SW 1271 (cell line): Measurements from ENCODE around the gene CIAO3.

Experiments
- DNase-seq, 2 experiments: peaks; one replicate each; lab custom pipeline; 2025; lab: John Stamatoyannopoulos, UW

CIAO3 gene

GRCh38 chr16:734981-735881 lies 5.6 kb downstream of the CIAO3 start:
- no peak for DNase-seq

DNA sequence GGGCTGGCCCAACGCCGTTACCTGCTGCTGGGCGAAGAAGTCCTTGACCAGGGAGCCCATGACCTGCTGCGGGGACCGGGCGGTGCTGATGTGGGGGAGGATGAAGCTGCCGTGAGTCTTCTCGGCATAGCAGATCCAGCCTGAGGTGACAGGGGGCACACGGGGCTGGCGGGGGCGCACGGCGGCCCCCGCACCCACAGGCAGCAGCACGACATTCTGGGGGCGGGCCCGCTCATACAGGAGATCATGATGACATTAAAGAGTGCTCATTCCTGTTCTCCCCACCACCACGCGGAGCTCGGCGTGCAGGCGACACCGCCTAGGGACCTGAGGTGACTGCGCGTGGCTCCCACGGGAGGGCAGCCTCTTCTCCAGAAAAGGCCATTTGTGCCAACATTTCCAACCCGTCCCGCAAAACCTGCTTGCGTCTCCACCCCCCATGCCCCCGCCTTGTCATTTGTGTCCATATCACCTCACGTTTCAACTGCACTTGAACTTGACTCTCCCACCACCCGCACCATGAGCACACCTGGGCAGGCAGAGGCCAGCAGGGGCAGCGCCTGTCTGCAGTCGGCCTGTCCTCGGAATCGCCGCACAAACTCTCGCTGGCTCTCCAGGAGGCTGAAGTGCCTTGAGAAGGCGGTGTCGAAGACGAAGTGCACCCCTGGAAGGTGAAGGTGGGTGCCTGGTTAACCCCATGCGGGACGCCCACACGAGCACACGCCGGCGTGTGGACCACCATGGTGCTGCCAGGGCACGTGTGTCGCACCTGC lies 6.4 kb downstream of the CIAO3 start:
- no peak for DNase-seq

DNA sequence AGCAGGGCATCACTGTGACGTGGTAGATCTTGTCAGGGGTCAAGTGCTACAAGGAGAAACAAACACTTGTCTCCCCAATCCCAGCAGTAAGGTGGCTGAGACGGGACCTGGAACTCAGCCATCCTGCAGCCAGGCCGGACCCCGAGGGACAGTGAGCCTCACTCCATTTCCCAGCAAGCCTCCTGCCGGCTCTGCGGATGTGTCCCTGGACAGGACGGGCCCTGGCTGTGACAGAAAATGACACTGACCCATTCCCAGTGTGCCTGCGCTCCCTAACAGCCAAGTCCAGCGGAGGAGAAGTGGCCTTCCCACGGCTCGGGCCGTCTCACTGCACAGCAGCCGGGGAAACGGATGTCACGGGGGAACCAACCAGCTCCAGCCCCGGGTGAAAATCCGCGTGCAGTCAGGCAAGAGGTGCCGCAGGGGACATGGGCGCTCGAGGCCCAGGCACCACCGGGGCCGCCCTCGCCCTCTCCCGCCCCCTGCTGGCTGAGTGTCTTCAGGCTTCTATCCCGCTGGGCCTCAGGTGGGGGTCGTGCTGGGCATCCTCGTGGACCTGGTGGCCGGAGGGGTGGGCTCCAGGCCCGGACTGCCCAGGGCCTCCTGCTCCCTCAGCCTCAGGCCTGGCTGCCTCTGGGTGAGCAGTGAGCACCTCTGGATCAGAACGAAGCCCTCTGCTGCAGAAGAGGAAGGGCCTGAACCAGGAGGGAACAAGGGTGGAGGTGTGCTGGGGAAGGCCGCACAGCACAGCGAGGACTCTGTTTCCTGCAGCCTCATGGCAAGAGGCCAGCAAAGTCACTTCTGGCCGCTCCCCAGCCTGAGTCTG lies 7.2 kb downstream of the CIAO3 start:
- no peak for DNase-seq

GRCh38 chr16:732936-733335 lies 7.9 kb downstream of the CIAO3 start:
- no peak for DNase-seq

DNA sequence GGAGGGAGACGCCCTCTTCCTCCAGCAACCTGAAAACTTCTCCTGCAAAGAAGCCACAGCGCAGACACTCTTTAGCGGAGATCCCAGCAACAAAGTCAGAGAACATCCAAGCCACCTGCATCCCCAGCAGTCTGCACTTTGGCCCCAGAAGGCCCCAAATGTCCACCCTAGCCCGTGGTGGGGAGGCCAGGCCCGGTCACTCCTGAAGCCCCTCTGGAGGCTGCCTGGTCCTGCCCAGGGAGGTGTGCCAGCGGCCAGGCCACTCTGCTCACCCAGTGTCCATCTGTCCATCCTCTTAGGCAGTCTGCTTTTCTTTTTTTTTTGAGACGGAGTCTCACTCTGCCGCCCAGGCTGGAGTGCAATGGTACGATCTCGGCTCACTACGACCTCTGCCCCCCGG lies 8.5 kb downstream of the CIAO3 start:
- no peak for DNase-seq

DNA sequence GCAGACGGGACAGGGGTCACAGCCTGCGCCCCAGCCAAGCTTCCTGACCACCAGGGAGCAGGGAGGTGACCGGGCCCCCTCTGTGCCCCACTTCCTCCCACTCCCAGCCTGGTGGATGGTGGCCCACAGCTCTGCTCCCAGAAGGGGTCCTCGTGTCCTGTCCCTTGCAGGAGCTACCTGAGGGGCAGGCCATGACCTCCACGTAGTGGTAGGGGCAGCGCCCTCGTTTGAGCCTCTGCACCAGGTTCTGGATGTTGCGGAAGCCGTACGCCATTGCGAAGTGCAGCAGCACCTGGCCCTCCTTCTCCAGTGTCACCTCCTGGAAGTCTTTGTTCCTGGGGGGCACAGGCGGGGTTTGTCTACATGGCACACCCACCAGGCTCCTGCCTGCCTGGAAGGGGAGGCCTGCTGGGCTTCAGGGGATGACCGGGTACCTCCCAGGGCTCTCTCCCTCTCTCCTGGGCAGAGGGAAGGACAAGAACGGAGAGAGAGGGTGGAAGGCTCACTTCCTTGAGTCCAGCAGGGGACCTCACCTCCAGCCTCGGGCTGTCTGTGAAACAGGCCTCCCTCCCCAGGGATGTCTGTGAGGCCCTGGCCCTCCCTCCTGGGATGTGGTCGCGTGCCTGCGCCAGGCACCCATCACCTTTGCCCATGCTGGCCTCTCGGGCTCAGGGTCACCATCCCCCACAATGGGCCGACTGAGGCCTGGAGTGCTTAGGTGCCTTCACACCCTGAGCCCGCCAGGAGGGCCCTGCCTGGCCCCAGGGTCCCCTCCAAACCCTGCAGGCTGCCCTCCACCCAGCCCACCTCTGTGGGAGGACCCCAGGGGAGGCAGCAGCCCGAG lies 9.9 kb downstream of the CIAO3 start:
- DNase-seq, result no peak

DNA sequence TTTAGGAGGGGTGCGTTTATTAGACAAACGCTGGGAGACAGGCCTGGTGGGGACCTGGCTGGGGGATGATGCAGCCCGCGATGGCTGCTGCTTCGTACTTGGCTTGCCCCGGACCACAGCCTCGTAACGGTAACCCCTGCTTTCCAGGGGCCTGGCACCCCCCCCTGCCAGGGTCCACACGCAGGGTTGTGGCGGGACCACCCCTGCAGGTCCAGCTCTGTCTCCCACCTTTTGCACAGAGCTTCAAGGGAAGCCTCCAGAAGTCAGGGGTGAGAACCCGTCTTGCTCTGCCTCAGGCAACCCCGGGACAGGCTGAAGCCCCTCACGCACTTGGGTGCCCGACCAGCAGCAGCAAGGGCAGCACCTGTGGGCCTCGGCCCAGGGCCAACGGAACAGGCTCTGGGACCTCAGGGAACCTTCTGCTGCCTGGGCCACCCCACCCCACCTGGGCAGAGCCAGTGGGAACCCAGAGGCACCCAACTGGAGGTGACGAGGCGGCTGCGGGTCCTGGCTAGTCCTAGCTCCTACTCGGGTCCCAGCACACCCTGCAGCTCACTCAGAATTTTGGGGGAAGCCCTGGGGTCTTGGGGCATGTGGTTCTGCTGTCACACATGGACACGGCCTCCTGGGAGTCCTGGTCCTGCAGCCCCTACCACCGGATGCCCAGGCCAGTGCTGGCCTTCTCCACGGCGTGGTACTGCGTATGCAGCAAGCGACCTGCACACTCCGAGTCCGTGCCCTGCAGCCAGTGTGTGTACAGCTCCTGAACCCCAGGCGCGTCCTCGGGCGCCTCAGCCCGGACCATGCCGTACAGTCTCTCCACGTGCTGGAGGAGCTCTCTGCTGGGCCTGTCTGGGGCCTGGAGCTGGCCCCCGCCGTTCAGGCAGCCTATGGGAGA lies 10.8 kb downstream of the CIAO3 start:
- DNase-seq, result no peak

- DNase-seq, result no peak
Measured at GRCh38 chr16:728890-729744, 11.7 kb downstream of the CIAO3 start.

DNA sequence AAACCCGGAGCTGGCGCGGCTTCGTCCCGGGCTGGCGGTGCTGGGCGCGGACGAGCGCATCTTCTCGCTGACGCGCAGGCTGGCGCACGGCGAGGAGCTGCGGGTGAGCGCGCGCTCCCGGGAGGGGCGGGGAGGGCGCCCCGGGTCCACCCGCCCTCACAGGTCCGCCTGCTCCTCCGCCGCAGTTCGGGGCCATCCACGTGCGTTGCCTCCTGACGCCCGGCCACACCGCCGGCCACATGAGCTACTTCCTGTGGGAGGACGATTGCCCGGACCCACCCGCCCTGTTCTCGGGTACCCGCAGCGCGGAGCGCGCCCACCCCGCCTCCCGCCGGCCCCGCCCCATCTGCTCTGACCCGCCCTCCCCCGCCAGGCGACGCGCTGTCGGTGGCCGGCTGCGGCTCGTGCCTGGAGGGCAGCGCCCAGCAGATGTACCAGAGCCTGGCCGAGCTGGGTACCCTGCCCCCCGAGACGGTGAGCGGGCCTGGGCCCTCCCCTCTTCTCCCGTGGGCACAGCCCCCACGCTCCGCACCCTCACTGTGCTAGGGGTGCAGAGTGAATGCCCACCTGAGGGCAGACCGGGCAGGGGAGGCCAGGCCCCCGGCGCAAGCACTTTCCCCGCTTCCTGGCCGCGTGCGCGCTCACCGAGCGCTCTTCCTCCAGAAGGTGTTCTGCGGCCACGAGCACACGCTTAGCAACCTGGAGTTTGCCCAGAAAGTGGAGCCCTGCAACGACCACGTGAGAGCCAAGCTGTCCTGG lies 12.5 kb downstream of the CIAO3 start:
- peak in 1 of 2 experiments; percentile 48 for DNase-seq

DNA sequence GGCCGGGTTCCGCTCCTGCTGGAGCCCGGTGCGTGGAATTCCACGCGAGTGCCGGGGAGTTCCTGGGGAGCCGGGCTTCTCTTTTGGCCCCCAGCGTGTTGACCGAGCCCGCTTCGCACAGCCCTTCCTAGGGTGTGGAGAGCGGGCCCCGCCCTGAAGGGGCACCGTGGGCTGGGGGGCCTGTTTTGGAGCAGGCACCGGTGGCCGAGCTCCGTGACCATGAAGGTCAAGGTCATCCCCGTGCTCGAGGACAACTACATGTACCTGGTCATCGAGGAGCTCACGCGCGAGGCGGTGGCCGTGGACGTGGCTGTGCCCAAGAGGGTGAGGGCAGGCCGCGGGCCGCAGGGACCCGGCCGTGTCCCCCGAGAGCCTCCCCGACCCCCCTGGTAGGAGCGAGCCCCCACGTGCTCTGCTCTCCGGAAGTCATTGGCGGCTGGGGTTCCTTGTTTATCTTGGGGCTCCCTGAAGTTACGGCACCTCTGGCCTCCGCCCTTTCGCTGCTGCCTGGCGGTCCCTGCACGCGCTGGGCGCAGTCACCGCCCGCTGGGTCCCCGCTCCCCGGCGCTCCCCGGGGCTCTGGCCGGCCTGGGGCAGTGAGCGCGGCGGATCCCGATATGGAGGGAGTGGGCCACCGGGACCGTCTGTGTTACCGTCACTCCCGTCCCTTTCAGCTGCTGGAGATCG lies 13.4 kb downstream of the CIAO3 start:
- DNase-seq, result no peak

GRCh38 chr16:726438-727290 lies 14.1 kb downstream of the CIAO3 start, which contains the start of the genes CCDC78 and HAGHL:
Gene CCDC78 (minus strand): TSS chr16:726443. CDS start chr16:726367, 76 bp downstream.
Gene HAGHL (plus strand): TSS chr16:727106. CDS start chr16:727510, 404 bp downstream.
- DNase-seq, result no peak

DNA sequence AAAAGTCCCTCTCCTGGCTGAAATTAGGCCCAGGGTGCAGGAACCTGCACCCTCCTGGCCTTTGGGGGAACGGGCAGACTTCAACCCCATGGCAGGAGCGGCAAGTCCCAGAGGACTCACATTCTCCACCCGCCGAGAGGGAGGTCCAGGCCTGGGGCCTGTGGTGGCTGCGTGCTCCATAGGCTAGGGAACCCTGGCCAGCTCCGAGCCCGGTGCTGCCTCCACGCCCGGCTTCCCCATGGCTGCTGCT lies 14.7 kb downstream of the CIAO3 start:
- no peak for DNase-seq

DNA sequence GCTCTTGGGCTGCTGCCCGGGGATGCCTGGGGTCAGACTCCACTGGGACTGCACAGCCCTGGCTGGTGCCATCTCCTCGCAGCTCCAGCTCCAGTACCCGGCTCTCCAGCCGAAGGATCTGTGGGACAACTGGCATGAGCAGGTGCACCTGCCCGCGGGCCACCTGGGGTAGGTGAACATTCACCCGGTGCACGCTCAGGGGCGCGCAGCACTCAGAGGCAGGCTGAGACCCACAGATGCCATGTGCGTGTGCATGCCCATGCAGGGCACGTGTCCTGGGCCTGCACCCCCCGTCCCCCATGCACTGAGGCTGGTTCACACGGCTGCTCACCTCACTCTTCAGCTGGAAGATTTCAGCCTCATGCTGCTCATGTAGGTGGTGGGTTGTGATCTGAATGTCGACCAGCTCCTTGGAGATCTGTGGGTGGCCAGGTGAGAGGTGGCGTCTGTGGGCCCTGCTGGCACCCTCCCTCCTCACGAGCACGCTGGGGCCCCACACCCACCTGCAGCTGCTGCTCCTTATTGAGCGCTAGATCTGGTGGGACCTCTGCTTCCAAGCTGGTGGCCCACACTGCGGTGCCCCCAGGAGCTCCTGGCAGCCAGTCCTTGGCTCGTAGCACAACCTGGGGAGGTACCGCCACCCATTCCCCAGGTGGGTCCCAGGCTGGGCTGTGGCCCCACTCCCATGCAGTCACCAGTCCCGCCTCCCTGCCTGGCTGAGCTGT lies 15.2 kb downstream of the CIAO3 start:
- DNase-seq, result no peak

DNA sequence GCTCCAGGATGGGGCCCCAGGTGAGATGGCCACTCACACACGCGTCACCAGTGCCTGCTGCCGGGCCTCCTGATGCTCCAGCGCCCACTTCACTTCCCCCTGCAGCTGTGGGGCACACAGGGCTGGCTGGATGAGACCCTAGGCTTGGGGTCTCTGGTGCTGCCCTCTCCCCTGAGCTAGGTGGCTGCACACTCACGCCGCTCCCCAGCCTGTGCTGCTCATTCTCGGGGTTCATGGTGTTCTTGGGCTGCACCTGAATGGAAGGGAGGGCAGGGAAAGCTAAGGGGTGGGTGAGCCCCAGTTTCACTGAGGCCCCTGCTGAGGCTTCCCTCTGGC lies 15.8 kb downstream of the CIAO3 start:
- no peak for DNase-seq

DNA sequence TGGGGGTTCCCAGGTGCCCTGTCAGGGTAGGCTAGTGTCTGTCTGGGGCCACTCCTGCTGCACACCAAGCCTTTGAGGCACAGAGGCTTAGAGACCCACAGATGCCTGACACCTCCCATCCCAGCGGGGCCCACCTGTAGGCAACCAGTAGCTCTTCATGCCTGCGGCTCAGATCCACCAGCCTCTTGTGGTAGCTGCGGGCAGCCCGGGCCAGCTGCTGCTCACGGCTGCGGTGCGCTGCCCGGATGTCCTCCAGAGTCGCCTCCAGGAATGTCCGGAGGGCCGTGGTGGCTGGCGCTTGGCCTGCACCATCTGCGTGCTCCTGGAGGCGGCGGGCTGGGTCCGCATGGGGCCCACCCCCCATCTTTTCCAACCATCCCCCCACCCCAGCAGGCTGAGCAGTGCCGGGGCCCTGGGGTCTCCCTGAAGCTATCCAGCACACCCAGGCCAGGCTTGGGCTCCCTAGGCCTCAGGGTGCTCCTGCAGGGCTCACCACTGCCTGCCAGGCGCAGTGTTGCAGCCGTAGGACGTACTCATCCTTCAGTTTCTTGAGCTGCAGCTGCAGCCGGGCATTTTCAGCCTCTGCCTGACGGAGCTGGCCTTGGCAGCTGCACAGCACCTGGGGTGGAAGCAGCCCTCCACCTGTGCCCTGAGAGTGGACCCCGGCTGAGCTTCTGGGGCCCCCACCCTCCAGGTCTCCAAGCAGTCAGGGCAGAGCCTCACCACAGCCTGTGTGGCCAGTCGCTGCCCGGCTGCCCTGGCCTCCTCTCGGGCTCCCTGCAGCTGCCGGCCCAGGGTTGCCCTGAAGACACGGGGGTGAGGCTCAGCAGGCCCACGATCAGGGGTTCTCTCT lies 16.4 kb downstream of the CIAO3 start:
- no peak for DNase-seq

- no peak for DNase-seq
Measured at GRCh38 chr16:723695-724094, 17.1 kb downstream of the CIAO3 start.
